ENCODE data around the gene MEAK7. TPM values are rescaled to one million over a fixed set of nuclear protein-coding genes. Genes with fewer than 3 reads are reported as not detected.

The MEAK7 gene
- 41.5 and 54.3 TPM in 2 replicates for total RNA-seq

GRCh38 chr16:84504420-84505248 is at the start of gene MEAK7:
Gene MEAK7 (minus strand): TSS chr16:84504659. CDS start chr16:84498086, 6,573 bp downstream.

Other genes with a start within 250 kb of the MEAK7 start
- gene WFDC1, start 209.8 kb downstream of the MEAK7 start, total RNA-seq, result 0.09 and 0.14 TPM in 2 replicates
- gene ATP2C2, start 136.1 kb downstream of the MEAK7 start, total RNA-seq, result 12.9 and 20.0 TPM in 2 replicates
- gene COTL1, start 113.4 kb upstream of the MEAK7 start, total RNA-seq, result 169 and 220 TPM in 2 replicates
- gene KLHL36, start 143.9 kb upstream of the MEAK7 start, total RNA-seq, result 36.4 and 53.4 TPM in 2 replicates
- gene USP10, start 195.3 kb upstream of the MEAK7 start, total RNA-seq, result 56.3 and 59.7 TPM in 2 replicates

All from airway epithelial cell (primary cell).